K562 (cell line): ENCODE measurements around the gene KSR2. TPM values are rescaled to one million over a fixed set of nuclear protein-coding genes. Genes with fewer than 3 reads are reported as not detected.

Experiments
- ATAC-seq: fragments of 200-7000 bp; cut with Tn5 transposase; 3 replicates; pipeline ENCODE4 v1.9.1; 2020; ENCODE audit warnings: moderate library complexity
- BruUV-seq: library from RNA; stranded (reverse); fragments of 400-500 nt; replicated peaks from 2 replicates; lab custom pipeline; 2021; lab: Mats Ljungman, UMichigan
- CTCF ChIA-PET: fragments of 300-600 bp; formaldehyde crosslinking; extraction: SDS; loops from one replicate; lab custom pipeline; 2021; ENCODE audit warnings: low intra/inter-chr PET ratio; lab: Yijun Ruan, JAX
- POLR2A ChIA-PET: fragments of 300-600, 350-650 bp; sonication (Branson Sonifier 250); formaldehyde crosslinking; extraction: SDS; loops from one replicate; lab custom pipeline; 2021; ENCODE audit warnings: antibody characterized with exemption, inconsistent platforms; lab: Yijun Ruan, JAX
- DNase-seq, 4 experiments: peaks; one replicate each; pipeline versions ENCODE4 v3.0.0 to v3.0.0-alpha.2; 2011 to 2018; ENCODE audit warnings: low spot score in 3 of 4, mixed read lengths in 3 of 4; ENCODE audit errors: extremely low read depth in 1 of 4
- FAIRE-seq: peaks from 2 replicates; lab custom pipeline; 2011; peaks lifted over from hg19 to GRCh38; lab: Jason Lieb, UNC
- H2AFZ ChIP-seq: 2 replicates; pipeline ENCODE4 v1.6.0; 2011; ENCODE audit warnings: low read depth, low read length, control low read depth, inconsistent platforms
- H3K27ac ChIP-seq: fragments of 200-600 bp; 3 replicates; pipeline ENCODE4 v1.8.0; 2011; ENCODE audit warnings: low read depth, mild to moderate bottlenecking, control low read depth, inconsistent platforms, low read length, moderate library complexity, mixed read lengths; ENCODE audit errors: extremely low read depth
- H3K27me3 ChIP-seq, 2 experiments: fragments of 300-600 bp in 1 of 2; 2 replicates in 1 of 2; 3 replicates in 1 of 2; pipeline versions ENCODE4 v1.6.0 to v1.8.0; 2011; ENCODE audit warnings: inconsistent platforms in 2 of 2, low read length in 2 of 2, mild to moderate bottlenecking in 1 of 2, mixed read lengths in 1 of 2, moderate library complexity in 1 of 2; ENCODE audit not compliant: control insufficient read depth in 2 of 2, insufficient read depth in 2 of 2
- H3K36me3 ChIP-seq: fragments of 300-600 bp; 3 replicates; pipeline ENCODE4 v1.8.0; 2011; ENCODE audit warnings: mild to moderate bottlenecking, low read length, inconsistent platforms; ENCODE audit not compliant: control insufficient read depth, insufficient read depth
- H3K4me1 ChIP-seq, 2 experiments: fragments of 200-600 bp in 1 of 2; replicated peaks in 1 of 2; 2 replicates in 1 of 2; 3 replicates in 1 of 2; pipeline versions ENCODE4 v1.5.1 to v1.8.0; 2011; ENCODE audit warnings: inconsistent platforms in 2 of 2, low read length in 2 of 2, mild to moderate bottlenecking in 1 of 2, mixed read lengths in 1 of 2, moderate library complexity in 1 of 2; ENCODE audit not compliant: control insufficient read depth in 2 of 2, insufficient read depth in 2 of 2
- H3K4me2 ChIP-seq: 2 replicates; pipeline ENCODE4 v1.6.1; 2011; ENCODE audit warnings: low read length, control low read depth, inconsistent platforms, mixed read lengths; ENCODE audit not compliant: insufficient read depth
- H3K4me3 ChIP-seq: fragments of 200-600 bp; sonication (generic), shearing (Covaris generic); 2 replicates; pipeline ENCODE4 v1.5.1; 2016; ENCODE audit warnings: control low read depth, inconsistent platforms
- H3K79me2 ChIP-seq: fragments of 200-600 bp; 3 replicates; pipeline ENCODE4 v1.8.0; 2011; ENCODE audit warnings: low read length, inconsistent platforms; ENCODE audit not compliant: control insufficient read depth, insufficient read depth
- H3K9ac ChIP-seq, 2 experiments: 2 replicates each; pipeline versions ENCODE4 v1.6.0 to v1.6.1; 2011; ENCODE audit warnings: low read depth in 2 of 2, low read length in 2 of 2, control low read depth in 1 of 2, inconsistent platforms in 1 of 2, mild to moderate bottlenecking in 1 of 2, mixed read lengths in 1 of 2; ENCODE audit not compliant: insufficient read depth in 1 of 2
- H3K9me1 ChIP-seq: one replicate; pipeline ENCODE4 v1.6.0; 2011; ENCODE audit warnings: inconsistent platforms, mild to moderate bottlenecking, low read length, moderate library complexity; ENCODE audit not compliant: control insufficient read depth, insufficient read depth
- H3K9me3 ChIP-seq: replicated peaks from 2 replicates; pipeline ENCODE4 v1.5.1; 2011; ENCODE audit warnings: low read depth, low read length, inconsistent platforms; ENCODE audit not compliant: control insufficient read depth, insufficient read depth
- H4K20me1 ChIP-seq: replicated peaks from 2 replicates; pipeline ENCODE4 v1.6.1; 2011; ENCODE audit warnings: low read length, inconsistent platforms, mixed read lengths; ENCODE audit not compliant: control insufficient read depth, insufficient read depth
- ARID2 ChIP-seq: fragments of 450-650 bp; IDR thresholded peaks from 2 replicates; pipeline ENCODE4 v1.6.1; 2017; ENCODE audit warnings: antibody characterized with exemption, mild to moderate bottlenecking
- BACH1 ChIP-seq: fragments of 200-800 bp; sonication (Bioruptor generic); IDR thresholded peaks from 2 replicates; pipeline ENCODE4 v1.6.1; 2016; ENCODE audit warnings: missing genetic modification characterization, missing compliant biosample characterization
- CBFA2T2 ChIP-seq: fragments of 450-650 bp; conservative IDR thresholded peaks from 2 replicates; pipeline ENCODE4 v1.6.1; 2017; ENCODE audit warnings: mild to moderate bottlenecking
- HDAC2 ChIP-seq: fragments of 450-650 bp; IDR thresholded peaks from 2 replicates; pipeline ENCODE4 v1.6.1; 2016; ENCODE audit warnings: mild to moderate bottlenecking
- IFI16 ChIP-seq: fragments of 250-450 bp; sonication (Bioruptor Pico); IDR thresholded peaks from 2 replicates; pipeline ENCODE4 v2.1.2; 2022; ENCODE audit warnings: mild to moderate bottlenecking, inconsistent platforms
- MCM2 ChIP-seq: fragments of 450-650 bp; IDR thresholded peaks from 2 replicates; pipeline ENCODE4 v1.6.1; 2017; ENCODE audit warnings: low read depth, mild to moderate bottlenecking
- MTA1 ChIP-seq: fragments of 450-650 bp; IDR thresholded peaks from 2 replicates; pipeline ENCODE4 v1.6.1; 2017; ENCODE audit warnings: borderline replicate concordance
- MYBL2 ChIP-seq, 2 experiments: fragments of 450-650 bp in 1 of 2; sonication (generic) in 1 of 2; formaldehyde crosslinking in 1 of 2; IDR thresholded peaks; 2 replicates each; pipeline versions ENCODE4 v1.6.1 to v1.8.1; 2017 to 2022; ENCODE audit warnings: borderline replicate concordance in 1 of 2, inconsistent platforms in 1 of 2, low read depth in 1 of 2, mild to moderate bottlenecking in 1 of 2, missing genetic modification reagents in 1 of 2, moderate library complexity in 1 of 2
- PHF8 ChIP-seq: fragments of 200-600 bp; sonication (generic); IDR thresholded peaks from 2 replicates; pipeline ENCODE4 v1.6.1; 2012; ENCODE audit warnings: mixed run types, mild to moderate bottlenecking, inconsistent platforms, low read length, moderate library complexity, borderline replicate concordance
- PTBP1 ChIP-seq: fragments of 200-400 bp; formaldehyde crosslinking; IDR thresholded peaks from 2 replicates; pipeline ENCODE4 v1.6.1; 2017; ENCODE audit warnings: low read depth, low read length
- RAD51 ChIP-seq: fragments of 450-650 bp; IDR thresholded peaks from 2 replicates; pipeline ENCODE4 v1.7.1; 2016; ENCODE audit warnings: low read depth, mild to moderate bottlenecking, borderline replicate concordance
- RBM34 ChIP-seq: fragments of 200-400 bp; formaldehyde crosslinking; IDR thresholded peaks from 2 replicates; pipeline ENCODE4 v1.6.1; 2018; ENCODE audit warnings: low read length, borderline replicate concordance; ENCODE audit not compliant: insufficient read depth
- SIN3B ChIP-seq: fragments of 450-650 bp; IDR thresholded peaks from 2 replicates; pipeline ENCODE4 v1.6.1; 2017; ENCODE audit warnings: low read depth, mild to moderate bottlenecking, moderate library complexity
- SMARCB1 ChIP-seq: IDR thresholded peaks from 2 replicates; pipeline ENCODE4 v1.6.1; 2011; ENCODE audit warnings: improper control_type of control experiment, low read depth; ENCODE audit not compliant: insufficient read length
- UBTF ChIP-seq, 2 experiments: IDR thresholded peaks; 2 replicates each; pipeline ENCODE4 v1.6.1; 2012; ENCODE audit warnings: improper control_type of control experiment in 2 of 2, low read depth in 2 of 2, low read length in 2 of 2, borderline replicate concordance in 1 of 2
- ZNF174 ChIP-seq: fragments of 250-450 bp; sonication (Bioruptor Pico); IDR thresholded peaks from 2 replicates; pipeline ENCODE4 v1.4.0; 2020; ENCODE audit warnings: mild to moderate bottlenecking
- ZNF212 ChIP-seq: fragments of 450-650 bp; formaldehyde crosslinking; IDR thresholded peaks from 2 replicates; pipeline ENCODE4 v1.4.0; 2020; ENCODE audit warnings: mild to moderate bottlenecking
- ZNF354B ChIP-seq: fragments of 250-450 bp; sonication (Bioruptor Pico); IDR thresholded peaks from 2 replicates; pipeline ENCODE4 v1.4.0; 2020
- ZNF57 ChIP-seq: fragments of 450-650 bp; formaldehyde crosslinking; IDR thresholded peaks from 2 replicates; pipeline ENCODE4 v1.4.0; 2020; ENCODE audit warnings: mild to moderate bottlenecking, moderate library complexity
- WGBS: fragments of 100-300 bp; shearing (Covaris generic); methylation state at CpG from one replicate; pipeline ENCODE4 v1.1.6; 2016; ENCODE audit warnings: low coverage, mixed read lengths; ENCODE audit not compliant: insufficient coverage; ENCODE audit errors: missing lambda C conversion rate; 5-methylcytosine and 5-hydroxymethylcytosine counted together
- in situ Hi-C: fragments of 300-500 bp; cut with MboI; formaldehyde crosslinking; loops from 4 replicates; pipeline ENCODE4 v1.15.0; 2018; ENCODE audit warnings: inconsistent platforms, mixed read lengths
- intact Hi-C: fragments of 100-400 bp; cut with micrococcal nuclease; formaldehyde crosslinking; loops from 2 replicates; pipeline ENCODE4 v1.14.2; 2022
- polyA plus RNA-seq, 8 experiments: library from polyadenylated mRNA; depleted of rRNA in 4 of 8; stranded (reverse) in 5 of 8; unstranded in 3 of 8; fragments of >200 nt; fragmentation: Nextera tagmentation in 2 of 8; fragmentation: Illumina TruSeq in 1 of 8; extraction: Ambion mirVana in 2 of 8; extraction: Trizol in 1 of 8; gene quantifications; 2 replicates each; pipeline versions ENCODE4 v1.2.1 to v1.2.3, GENCODE V29; 2011 to 2014; ENCODE audit warnings: inconsistent platforms in 1 of 8, missing spikeins in 1 of 8
- total RNA-seq, 7 experiments: library from RNA; depleted of rRNA in 6 of 7; stranded (reverse); fragments of >200 nt in 6 of 7; fragmentation: Illumina TruSeq in 2 of 7; extraction: Trizol in 2 of 7; gene quantifications; 2 replicates each; pipeline versions ENCODE4 v1.2.1 to v1.2.3, GENCODE V29; 2011 to 2021; ENCODE audit warnings: low replicate concordance in 1 of 7

The KSR2 gene
- total and polyA plus RNA-seq, 9 of the 15 experiments (the other 6 are each of a cell fraction or from before 2014, with no cell fraction given), result not detected

GRCh38 chr12:117513353-117513752 is 455.4 kb downstream of the KSR2 start:
- TF ChIP-seq HDAC2 (no peak), ZNF174 (CRISPR knock-in tag) (no peak), SMARCB1 (no peak), UBTF (IDR thresholded peaks at IDR 0.05; ENCODE audit: borderline replicate concordance in 1 of 2, low read depth in 2 of 2, low read length in 2 of 2) (no peak), RAD51 (no peak), MCM2 (no peak), ZNF354B (CRISPR knock-in tag) (no peak), BACH1 (no peak), MTA1 (no peak), MYBL2 (IDR thresholded peaks at IDR 0.05; ENCODE audit: low read depth) (no peak), MYBL2 (CRISPR knock-in tag; IDR thresholded peaks at IDR 0.05; ENCODE audit: borderline replicate concordance) (no peak), RBM34 (no peak), CBFA2T2 (no peak), ARID2 (no peak), ZNF212 (CRISPR knock-in tag) (no peak), SIN3B (no peak), ZNF57 (no peak), PTBP1 (no peak), IFI16 (CRISPR knock-in tag) (no peak), PHF8 (no peak)
- intact Hi-C loops, result no loop called here
- H3K79me2 ChIP-seq, result no peaks in the 10 kb centered on the region
- no peak overlapping the region for H3K27ac ChIP-seq
- CTCF ChIA-PET, result no interaction called here
- in situ Hi-C loops, result no loop called here
- H3K4me1 ChIP-seq, result no peaks in the 10 kb centered on the region
- POLR2A ChIA-PET, result interaction anchor here (1.2 kb wide), 1 partner anchor 8 kb away, joined by 4 read pairs; no protein-coding TSS in a partner anchor
- ATAC-seq, result no peak
- H3K27me3 ChIP-seq, result no peaks in the 10 kb centered on the region; a peak in 2 of 5 replicates
- H3K36me3 ChIP-seq, result no peaks in the 10 kb centered on the region
- DNase-seq, result no peak
- no peak overlapping the region for H2AFZ ChIP-seq
- FAIRE-seq, result no peak
- H3K9me3 ChIP-seq, result no peaks in the 10 kb centered on the region
- BruUV-seq, result no TSS peak
- no peak overlapping the region for H3K4me3 ChIP-seq
- H3K9me1 ChIP-seq, result no peaks in the 10 kb centered on the region
- H4K20me1 ChIP-seq, result no peaks in the 10 kb centered on the region
- 0% methylated on average over 4 of the region's 4 CpGs for WGBS
- no peak overlapping the region for H3K9ac ChIP-seq
- H3K4me2 ChIP-seq, result no peak overlapping the region
